ENCODE measurements around the gene ZCCHC24. TPM values are rescaled to one million over a fixed set of nuclear protein-coding genes. Genes with fewer than 3 reads are reported as not detected.
A peak's percentile ranks its signal among the peaks of the same experiment; 100 is the strongest.

ZCCHC24 gene
- total and polyA plus RNA-seq, 2 of the 8 experiments (the other 6 are each of a cell fraction or from before 2014, with no cell fraction given): 3.9 to 6.9 TPM

DNA sequence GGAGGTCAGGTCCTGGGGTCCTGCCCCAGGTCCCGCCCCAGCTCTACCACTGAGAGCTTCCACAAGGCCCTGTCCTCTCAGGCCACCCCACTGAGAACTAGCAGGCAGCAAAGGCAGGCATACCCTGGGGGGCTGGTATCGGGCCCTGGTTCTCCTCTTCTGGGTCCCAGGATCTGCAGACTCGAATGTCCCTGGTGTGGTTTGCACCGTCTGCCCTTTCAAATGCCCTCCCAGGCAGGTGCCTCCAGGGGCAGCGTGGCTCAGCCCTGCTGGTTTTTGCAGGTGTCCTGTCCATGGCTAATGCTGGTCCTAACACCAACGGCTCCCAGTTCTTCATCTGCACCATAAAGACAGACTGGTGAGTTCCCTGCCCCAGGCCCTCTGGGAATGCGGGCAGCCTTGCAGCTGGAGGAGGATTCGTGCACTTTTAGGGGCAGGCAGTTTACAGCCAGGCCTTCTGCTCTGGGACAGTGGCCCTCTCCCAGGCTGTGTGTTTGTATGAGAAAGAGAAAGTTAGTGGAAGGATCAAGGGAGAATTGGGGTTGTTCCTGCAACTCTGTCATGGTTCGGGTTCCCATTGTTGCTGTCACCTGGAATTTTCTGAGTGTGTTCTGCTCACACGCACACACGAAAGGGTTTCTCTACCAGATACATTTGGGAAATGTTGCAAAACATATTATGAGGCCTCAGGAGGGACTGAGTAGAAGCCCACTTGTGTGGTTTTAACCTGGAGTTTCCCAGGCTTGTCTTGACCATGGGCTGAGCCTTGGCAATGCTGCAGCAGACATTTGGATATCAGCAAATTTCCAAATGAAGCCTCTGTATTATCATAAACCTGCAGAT lies 93.2 kb downstream of the ZCCHC24 start:
- H3K9me3 ChIP-seq (ENCODE audit: insufficient read depth in 2 of 2, low read depth in 1 of 2, low read length in 1 of 2): no peaks in the 10 kb centered on the region; a peak in 1 of 4 replicates
- H2BK120ac ChIP-seq (replicated peaks; ENCODE audit: low read depth, low read length): no peak overlapping the region
- peaks cover 12 to 19% of the 10 kb centered on the region in 2 experiments for H4K20me1 ChIP-seq (replicated peaks in 1 of 2; ENCODE audit: control insufficient read depth in 1 of 2, insufficient read depth in 2 of 2, low read length in 2 of 2)
- no peak overlapping the region for H3K23ac ChIP-seq (ENCODE audit: insufficient read length)
- peaks cover 0 to 6% (median under 1%) of the 10 kb centered on the region in 4 experiments; a peak in 3 of 7 replicates for H3K4me1 ChIP-seq (replicated peaks in 1 of 4; ENCODE audit: control insufficient read depth in 3 of 4, insufficient read depth in 4 of 4, low read length in 3 of 4)
- CTCF ChIA-PET (ENCODE audit: partially characterized antibody): interaction anchor here (1.0 kb wide), 1 partner anchor 134 kb away, joined by 4 read pairs; no protein-coding TSS in a partner anchor
- no peak overlapping the region for H3K14ac ChIP-seq (ENCODE audit: insufficient read length)
- H3K4me3 ChIP-seq (ENCODE audit: extremely low read depth in 1 of 4, insufficient read depth in 2 of 4, low read depth in 3 of 4, low read length in 4 of 4): no peak overlapping the region
- no peak overlapping the region for H3K4me2 ChIP-seq (ENCODE audit: insufficient read depth in 1 of 2, low read depth in 2 of 2, low read length in 2 of 2)
- H3K18ac ChIP-seq (ENCODE audit: extremely low read depth, low read length): no peak overlapping the region
- no peak overlapping the region for H2BK20ac ChIP-seq (ENCODE audit: low read length)
- 88% methylated on average over 11 of the region's 11 CpGs; no CpG with 5 or more reads in 1 of the 2 experiments for WGBS, 2 experiments (ENCODE audit: extremely low coverage in 1 of 2, insufficient coverage in 1 of 2, insufficient read length in 1 of 2, insufficient replicate concordance in 2 of 2, low coverage in 1 of 2, low lambda C conversion rate in 2 of 2, missing lambda C conversion rate in 1 of 2)
- H4K5ac ChIP-seq (ENCODE audit: insufficient read length, low read depth, low read length): no peak overlapping the region
- H3K79me1 ChIP-seq (ENCODE audit: low read depth, low read length): peaks cover 15% of the 10 kb centered on the region; the same call in 1 of the 2 replicates
- FAIRE-seq: no peak
- no peaks in the 10 kb centered on the region for H3K27me3 ChIP-seq (replicated peaks in 1 of 4; ENCODE audit: control insufficient read depth in 3 of 4, extremely low read depth in 1 of 4, insufficient read depth in 3 of 4, low read length in 3 of 4)
- no peak overlapping the region for H3K27ac ChIP-seq (ENCODE audit: low read depth, low read length)
- H3K79me2 ChIP-seq (ENCODE audit: control insufficient read depth in 1 of 2, insufficient read depth in 2 of 2, low read length in 2 of 2): peaks cover 0 to 11% of the 10 kb centered on the region in 2 experiments; a peak in 1 of 4 replicates
- H3K9ac ChIP-seq (replicated peaks in 1 of 4; ENCODE audit: extremely low read depth in 1 of 4, low read depth in 3 of 4, low read length in 3 of 4): no peak overlapping the region
- peak in 1 of 2 experiments; percentile 30 for DNase-seq (ENCODE audit: low read depth in 1 of 2, low spot score in 2 of 2)
- H3K36me3 ChIP-seq (ENCODE audit: control insufficient read depth in 2 of 4, insufficient read depth in 4 of 4, low read length in 3 of 4): peaks cover 26 to 61% (median 47%) of the 10 kb centered on the region in 4 experiments
- no peak overlapping the region for H2AK5ac ChIP-seq (ENCODE audit: low read depth, low read length)
- H3K23me2 ChIP-seq (ENCODE audit: low read depth, low read length): peaks cover 8% of the 10 kb centered on the region; the same call in 1 of the 2 replicates
- no peak overlapping the region for H3K56ac ChIP-seq (replicated peaks; ENCODE audit: insufficient read length, low read depth, low read length)
- H2BK15ac ChIP-seq (ENCODE audit: low read length): no peak overlapping the region
- no peak overlapping the region for H3K4ac ChIP-seq (replicated peaks; ENCODE audit: insufficient read length, low read depth, low read length)
- H4K8ac ChIP-seq (ENCODE audit: extremely low read depth, insufficient read depth, low read length): no peak overlapping the region
- TF ChIP-seq, protein P1, sequence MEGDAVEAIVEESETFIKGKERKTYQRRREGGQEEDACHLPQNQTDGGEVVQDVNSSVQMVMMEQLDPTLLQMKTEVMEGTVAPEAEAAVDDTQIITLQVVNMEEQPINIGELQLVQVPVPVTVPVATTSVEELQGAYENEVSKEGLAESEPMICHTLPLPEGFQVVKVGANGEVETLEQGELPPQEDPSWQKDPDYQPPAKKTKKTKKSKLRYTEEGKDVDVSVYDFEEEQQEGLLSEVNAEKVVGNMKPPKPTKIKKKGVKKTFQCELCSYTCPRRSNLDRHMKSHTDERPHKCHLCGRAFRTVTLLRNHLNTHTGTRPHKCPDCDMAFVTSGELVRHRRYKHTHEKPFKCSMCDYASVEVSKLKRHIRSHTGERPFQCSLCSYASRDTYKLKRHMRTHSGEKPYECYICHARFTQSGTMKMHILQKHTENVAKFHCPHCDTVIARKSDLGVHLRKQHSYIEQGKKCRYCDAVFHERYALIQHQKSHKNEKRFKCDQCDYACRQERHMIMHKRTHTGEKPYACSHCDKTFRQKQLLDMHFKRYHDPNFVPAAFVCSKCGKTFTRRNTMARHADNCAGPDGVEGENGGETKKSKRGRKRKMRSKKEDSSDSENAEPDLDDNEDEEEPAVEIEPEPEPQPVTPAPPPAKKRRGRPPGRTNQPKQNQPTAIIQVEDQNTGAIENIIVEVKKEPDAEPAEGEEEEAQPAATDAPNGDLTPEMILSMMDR (IDR thresholded peaks at IDR 0.05; ENCODE audit: control extremely low read depth in 1 of 3, insufficient read depth in 1 of 3, low read depth in 1 of 3, low read length in 3 of 3): peak in 1 of 3 experiments; percentile 12; a peak in 1 of 4 replicates
- no peak for TF ChIP-seq BACH1 (IDR thresholded peaks at IDR 0.05; ENCODE audit: low read length)
- TF ChIP-seq CBX5 (IDR thresholded peaks at IDR 0.05; ENCODE audit: low read depth, low read length): no peak
- H2AFZ ChIP-seq (ENCODE audit: low read length): no peak overlapping the region
- POLR2A ChIA-PET (ENCODE audit: partially characterized antibody): no interaction called here
- H4K91ac ChIP-seq (replicated peaks; ENCODE audit: insufficient read length, low read length): no peak overlapping the region
- H2BK12ac ChIP-seq (ENCODE audit: low read depth, low read length): no peak overlapping the region
- no peak overlapping the region for H2BK5ac ChIP-seq (ENCODE audit: low read depth, low read length)
